Measurements from ENCODE around the gene GABARAPL2.

The GABARAPL2 gene

DNA sequence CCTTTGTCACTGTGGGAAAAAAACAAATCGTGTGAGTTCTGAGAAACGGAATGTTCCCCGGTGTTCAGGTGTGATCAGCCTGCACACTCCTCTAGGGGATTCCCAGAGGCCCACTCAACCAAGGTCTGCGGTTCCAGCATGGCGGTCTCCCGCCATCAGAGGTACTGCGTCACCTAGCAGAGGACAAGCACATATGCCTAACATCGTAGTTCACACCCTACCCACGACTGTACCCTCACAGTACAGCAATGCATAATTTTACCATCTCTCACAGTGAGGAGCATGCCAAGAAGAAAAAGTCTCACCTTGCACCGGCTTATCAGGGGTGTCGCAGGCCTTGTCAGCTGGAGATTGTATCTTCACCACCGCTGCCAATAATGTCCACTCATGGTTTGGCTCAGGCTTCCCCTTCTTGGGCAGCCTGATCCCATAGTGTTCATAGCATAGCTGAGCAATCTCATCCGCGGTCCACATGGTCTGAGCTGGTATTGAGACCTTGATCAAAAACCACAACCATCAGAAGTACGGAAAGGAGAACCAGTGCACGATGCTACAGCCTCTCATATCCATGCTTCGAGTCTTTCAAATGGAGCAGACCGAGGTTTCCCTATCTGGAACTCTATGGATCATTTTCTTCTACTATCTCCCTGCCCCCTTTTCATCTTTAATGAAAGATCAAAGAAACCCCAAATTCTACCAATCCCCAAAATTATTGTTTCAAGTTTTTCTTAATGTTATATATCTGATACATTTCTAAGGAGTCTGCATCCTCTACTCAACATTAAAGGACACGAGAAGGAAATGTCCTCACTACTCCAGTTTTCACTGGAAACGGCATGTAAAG lies 54.4 kb downstream of the GABARAPL2 start:
- H3K4me3 Mint-ChIP-seq: no peak overlapping the region
- no peaks in the 10 kb centered on the region for H3K9me3 Mint-ChIP-seq
- no peaks in the 10 kb centered on the region for H3K27me3 Mint-ChIP-seq
- peaks cover 40% of the 10 kb centered on the region for H3K36me3 Mint-ChIP-seq
- peak overlapping the region; percentile 95 for H3K27ac Mint-ChIP-seq
- DNase-seq: no peak
- H3K4me1 Mint-ChIP-seq: peaks cover 53% of the 10 kb centered on the region
- CTCF ChIA-PET: interaction anchor here (0.7 to 3.6 kb wide), 11 partner anchors 8 to 156 kb away, joined by 3 to 13 read pairs (median 4); partner anchors contain the start of genes KARS1, TERF2IP and TMEM231

- Mint-ChIP-seq H3K9me3 (no peaks in the 10 kb centered on the region), H3K4me3 (no peak overlapping the region), H3K27ac (peak overlapping the region; percentile 95), H3K4me1 (peaks cover 48% of the 10 kb centered on the region), H3K27me3 (no peaks in the 10 kb centered on the region), H3K36me3 (peaks cover 41% of the 10 kb centered on the region)
- CTCF ChIA-PET: interaction anchor here (0.6 to 3.6 kb wide), 15 partner anchors 9 to 1015 kb away, joined by 3 to 13 read pairs (median 4); partner anchors contain the start of genes GABARAPL2, KARS1, TERF2IP and TMEM231
- DNase-seq: no peak
Observed at GRCh38 chr16:75621170-75621477, 54.9 kb downstream of the GABARAPL2 start.

DNA sequence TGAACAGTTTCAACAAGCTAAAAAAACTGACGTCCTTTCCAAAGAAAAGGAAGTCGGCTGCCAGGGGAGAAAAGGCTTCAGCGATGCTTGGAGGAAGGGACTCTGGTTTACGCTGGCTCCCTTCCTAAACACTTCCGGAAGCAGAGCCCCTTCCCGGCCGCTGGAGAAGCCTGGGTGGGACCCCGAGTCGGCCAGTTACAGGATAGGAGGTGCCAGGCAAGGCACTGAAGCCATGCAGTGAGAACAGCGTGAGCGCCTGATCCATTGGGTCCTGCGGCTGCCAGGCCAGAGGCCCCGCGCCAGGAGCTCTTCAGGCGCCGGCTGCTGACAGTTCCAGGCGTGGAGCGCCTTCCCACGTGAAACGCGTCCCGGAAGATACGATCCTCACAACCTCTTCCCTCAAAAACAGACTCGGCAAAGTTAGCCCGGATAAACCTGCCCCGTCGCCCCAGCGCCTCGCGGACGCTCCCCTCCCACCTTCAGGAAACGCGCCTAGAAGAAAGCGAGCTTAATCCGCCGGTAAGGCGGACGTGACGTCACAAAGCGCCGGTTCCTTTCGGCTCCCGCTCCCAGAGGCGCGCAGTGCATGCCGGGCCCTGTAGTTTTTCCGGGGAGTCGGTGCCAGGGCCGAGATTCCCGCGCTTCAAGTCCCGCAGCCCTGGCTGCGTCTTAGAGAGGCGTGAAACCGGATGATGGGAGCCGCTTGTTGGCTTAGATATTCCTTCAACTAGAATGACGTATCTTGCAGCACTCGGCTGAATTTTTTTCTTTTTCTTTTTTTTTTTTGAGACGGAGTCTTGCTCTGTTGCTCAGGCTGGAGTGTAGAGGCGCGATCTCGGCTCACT lies 56.8 kb downstream of the GABARAPL2 start, which contains the start of gene ADAT1:
Gene ADAT1 (minus strand): TSS at position 521 of the 845 bp plus-strand sequence. CDS start 2,482 bp downstream, outside the sequence.
- Mint-ChIP-seq H3K27ac (peak within 1 kb of the TSS; percentile 95), H3K36me3 (peaks cover 48% of the 10 kb centered on the region), H3K4me3 (peak within 1 kb of the TSS; percentile 92), H3K27me3 (no peaks in the 10 kb centered on the region), H3K4me1 (peaks cover 51% of the 10 kb centered on the region), H3K9me3 (no peaks in the 10 kb centered on the region)
- CTCF ChIA-PET: interaction anchor here (0.9 to 3.6 kb wide), 4 partner anchors 9 to 151 kb away, joined by 3 to 13 read pairs (median 8); partner anchors contain the start of genes KARS1 and TERF2IP
- DNase-seq: peak; percentile 99

GRCh38 chr16:75624921-75625334 lies 58.7 kb downstream of the GABARAPL2 start:
- Mint-ChIP-seq H3K9me3 (no peaks in the 10 kb centered on the region), H3K27ac (peak overlapping the region; percentile 77), H3K27me3 (no peaks in the 10 kb centered on the region), H3K36me3 (peaks cover 53% of the 10 kb centered on the region), H3K4me1 (peaks cover 63% of the 10 kb centered on the region), H3K4me3 (no peak overlapping the region)
- CTCF ChIA-PET: no interaction called here
- no peak for DNase-seq

DNA sequence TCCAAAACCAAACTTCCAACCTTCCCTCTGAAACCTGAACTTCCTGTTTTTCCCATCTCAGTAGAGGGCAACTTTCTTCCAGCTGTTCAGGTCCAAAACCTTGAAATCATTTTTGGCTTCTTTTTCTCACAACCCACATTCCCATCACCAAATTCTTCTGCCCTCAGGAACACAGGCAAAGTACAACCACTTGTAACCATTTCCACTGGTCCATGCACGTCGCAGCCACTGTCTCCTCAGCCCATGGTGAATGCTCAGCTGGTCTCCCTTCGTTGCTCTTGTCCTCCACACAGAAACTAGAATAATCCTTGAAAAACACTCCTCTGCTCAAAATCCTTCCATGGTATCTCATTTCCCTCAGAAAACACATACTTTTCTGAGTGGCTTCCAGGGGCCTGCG lies 60.6 kb downstream of the GABARAPL2 start:
- no peaks in the 10 kb centered on the region for H3K9me3 Mint-ChIP-seq
- CTCF ChIA-PET: no interaction called here
- peak overlapping the region; percentile 79 for H3K27ac Mint-ChIP-seq
- no peak overlapping the region for H3K4me3 Mint-ChIP-seq
- H3K27me3 Mint-ChIP-seq: no peaks in the 10 kb centered on the region
- peaks cover 62% of the 10 kb centered on the region for H3K36me3 Mint-ChIP-seq
- no peak for DNase-seq
- H3K4me1 Mint-ChIP-seq: peaks cover 45% of the 10 kb centered on the region

Data from activated naive CD4-positive, alpha-beta T cell treated with anti-CD3 and anti-CD28 coated beads, Interleukin-2, amount 10 ng/mL, durations not matched to agents 7 days and 5 days (primary cell).